HG02763 (cell line): ENCODE results near the gene NECAB3.

Experiments
- ATAC-seq: cut with Tn5 transposase; IDR thresholded peaks from one replicate; pipeline ENCODE4 v1.9.1; 2021; ENCODE audit warnings: mild to moderate bottlenecking, moderate library complexity; ENCODE audit not compliant: unreplicated experiment

NECAB3 gene

DNA sequence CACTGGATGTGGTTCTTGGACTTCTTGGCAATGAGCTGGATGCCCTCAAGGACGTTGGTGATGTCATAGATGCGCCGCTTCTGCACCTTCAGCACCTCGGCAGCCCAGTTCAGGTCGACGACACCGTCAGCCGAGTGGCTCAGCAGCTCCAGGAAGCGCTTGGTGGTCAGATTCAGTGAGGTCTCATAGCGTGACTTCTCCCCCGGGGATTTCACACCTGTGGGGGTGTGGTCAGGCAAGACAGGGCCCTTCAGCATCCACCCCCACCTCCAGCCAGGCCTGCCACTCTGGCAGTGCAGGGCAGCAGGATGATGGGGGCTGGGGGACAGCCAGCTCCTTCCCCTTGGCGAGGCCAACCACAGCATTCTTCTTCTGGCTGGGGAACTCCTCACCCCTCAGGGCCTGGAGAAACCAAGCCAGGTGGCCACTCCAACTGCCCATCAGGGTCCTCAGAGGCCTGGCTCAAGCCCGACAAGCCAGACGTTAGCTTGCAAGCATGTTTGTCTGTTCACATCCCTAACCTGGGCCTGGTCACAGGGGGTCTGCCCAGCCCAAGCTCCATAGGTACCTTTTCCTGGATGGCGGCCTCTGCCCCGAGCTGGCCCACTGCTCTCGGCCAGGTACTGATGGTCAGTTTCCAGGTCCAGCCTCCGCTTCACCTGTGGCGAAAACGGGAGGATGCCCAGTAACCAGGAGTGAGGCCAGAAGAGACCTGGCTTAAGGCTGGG is 5.7 kb upstream of the NECAB3 start:
- peak; percentile 49 for ATAC-seq

DNA sequence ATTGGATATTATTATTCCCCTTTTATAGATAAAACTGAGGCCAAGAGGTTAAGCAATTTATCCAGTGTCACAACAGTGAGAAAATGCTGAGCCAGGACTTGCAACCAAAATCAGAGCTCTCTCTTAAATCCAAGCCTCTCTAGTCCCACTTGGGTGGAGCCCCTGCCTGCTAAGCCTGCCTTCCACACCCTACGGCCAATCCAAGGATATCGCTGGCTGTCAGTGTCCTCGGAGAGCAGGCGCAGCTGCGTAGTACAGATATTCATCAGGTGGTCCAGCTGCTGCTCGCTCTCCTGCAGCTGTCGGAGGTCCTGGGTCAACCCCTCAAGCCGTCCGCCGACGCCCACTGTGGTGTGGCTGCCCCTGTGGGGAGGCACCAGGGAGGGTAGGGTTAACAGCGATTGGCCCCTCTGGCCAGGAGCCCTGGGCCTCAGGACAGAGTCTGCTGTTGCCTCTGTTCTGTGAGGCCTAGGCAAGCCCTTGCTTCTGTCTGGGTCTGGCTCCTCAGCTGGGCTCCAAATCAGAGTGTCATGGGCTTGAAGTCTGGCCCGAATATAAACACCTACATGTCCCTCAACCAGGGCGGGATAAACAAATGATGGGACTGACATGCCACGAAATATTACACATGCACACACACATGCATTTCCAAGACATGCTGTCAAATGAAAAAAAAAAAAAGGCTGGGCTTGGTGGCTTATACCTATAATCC is 3.9 kb upstream of the NECAB3 start:
- ATAC-seq, result no peak

DNA sequence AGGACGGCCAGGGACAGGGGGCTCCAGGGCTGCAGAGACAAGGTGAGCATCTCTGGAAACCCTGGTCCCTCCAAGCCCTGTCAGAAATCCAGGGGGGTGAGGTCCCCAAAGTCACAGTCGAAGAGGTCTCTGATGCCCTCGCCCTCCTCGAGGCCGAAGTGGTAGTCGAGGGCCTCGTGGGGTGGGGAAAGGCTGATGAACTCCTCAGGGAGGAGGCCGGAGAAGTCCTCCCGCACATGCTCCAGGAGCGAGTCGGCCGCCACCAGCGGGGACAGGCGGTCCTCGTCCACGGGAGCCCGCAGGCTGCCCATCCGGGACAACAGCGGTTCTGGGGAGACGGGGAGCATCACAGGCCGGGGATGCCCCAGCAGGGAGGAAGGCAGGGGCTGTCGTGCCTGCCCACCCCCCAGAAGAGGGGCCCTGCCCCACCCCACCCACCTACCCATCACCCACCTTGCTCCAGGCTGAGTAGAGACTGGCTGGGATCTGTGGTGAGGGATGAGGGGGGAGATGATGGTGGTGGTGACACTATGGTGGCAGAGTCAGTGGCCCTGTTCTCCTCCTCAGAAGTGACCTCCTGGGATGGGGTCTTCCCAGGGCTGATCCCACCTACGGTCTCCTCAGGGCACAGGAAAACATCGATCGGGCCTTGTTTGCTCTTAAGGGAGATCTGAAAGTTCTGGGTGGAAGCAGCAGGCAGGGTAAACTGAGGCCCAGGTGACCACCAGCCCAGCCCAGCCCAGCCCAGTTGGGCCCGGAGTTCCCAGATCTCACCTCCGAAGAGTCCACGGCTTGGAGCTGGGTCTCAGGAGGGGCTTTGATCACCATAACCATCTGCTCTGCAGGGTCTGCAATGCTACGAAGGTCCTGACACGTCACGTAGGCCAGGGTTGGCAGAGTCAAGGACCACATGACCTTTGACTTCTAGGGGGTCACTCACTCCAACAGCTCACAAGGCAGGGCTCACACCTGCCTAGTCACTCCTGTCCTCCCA is 2.7 kb upstream of the NECAB3 start:
- no peak for ATAC-seq

DNA sequence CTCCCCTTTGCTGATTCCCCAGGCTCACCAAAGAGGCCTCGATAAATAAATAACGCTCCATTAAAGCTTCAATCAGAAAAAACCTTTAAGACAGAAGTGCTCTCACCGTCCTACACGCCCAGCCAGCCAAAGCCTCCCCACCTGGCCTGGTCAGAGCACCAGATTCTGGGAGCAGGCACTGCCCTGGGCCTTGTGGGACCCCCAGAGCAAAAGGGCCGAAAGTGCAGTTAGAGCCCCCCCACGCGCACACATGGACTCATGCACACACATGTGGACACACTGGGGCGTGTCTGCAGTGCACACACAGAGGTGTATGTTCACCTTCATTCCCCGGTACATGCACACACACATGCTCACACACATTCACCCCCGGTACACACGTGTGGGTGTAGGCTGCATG is 1.9 kb upstream of the NECAB3 start:
- no peak for ATAC-seq

DNA sequence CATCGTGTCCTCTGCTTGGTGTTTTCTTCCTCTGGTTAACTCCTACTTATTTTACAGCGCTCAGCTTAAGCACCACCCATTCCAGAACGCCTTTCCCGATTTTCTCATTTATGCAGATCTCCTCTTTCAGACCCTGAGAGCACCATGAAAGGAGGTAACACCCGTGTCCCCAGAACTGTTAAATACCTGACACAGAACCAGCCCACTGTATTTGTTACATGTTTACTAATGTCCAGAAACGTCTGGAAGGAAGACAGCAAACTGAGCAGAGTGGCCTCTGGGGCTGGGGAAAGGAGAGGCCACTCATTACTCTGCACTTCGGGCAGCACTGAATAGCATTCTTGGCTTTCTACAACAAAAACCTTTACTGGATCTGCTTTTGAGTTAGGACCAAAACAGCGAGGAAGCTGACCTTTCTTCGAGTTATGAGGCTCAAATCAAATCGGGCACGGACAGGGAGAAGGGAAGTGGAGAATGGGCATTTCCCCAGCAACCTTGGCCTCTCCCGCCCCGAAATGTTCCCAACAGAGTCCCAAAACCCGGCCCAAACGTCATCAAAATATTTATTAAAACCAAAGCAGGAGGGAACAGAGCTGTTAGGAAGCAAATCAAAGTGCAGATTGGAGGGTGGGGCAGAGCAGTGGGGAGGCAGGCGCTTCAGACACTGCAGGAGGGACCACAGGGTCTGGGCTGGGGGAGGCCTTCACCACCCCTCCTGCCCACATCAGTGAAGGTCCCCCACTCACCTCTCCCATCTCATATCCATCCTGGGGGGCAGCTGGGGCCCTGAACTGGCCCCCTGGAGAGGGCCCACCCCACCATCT is 1.1 kb upstream of the NECAB3 start:
- no peak for ATAC-seq

DNA sequence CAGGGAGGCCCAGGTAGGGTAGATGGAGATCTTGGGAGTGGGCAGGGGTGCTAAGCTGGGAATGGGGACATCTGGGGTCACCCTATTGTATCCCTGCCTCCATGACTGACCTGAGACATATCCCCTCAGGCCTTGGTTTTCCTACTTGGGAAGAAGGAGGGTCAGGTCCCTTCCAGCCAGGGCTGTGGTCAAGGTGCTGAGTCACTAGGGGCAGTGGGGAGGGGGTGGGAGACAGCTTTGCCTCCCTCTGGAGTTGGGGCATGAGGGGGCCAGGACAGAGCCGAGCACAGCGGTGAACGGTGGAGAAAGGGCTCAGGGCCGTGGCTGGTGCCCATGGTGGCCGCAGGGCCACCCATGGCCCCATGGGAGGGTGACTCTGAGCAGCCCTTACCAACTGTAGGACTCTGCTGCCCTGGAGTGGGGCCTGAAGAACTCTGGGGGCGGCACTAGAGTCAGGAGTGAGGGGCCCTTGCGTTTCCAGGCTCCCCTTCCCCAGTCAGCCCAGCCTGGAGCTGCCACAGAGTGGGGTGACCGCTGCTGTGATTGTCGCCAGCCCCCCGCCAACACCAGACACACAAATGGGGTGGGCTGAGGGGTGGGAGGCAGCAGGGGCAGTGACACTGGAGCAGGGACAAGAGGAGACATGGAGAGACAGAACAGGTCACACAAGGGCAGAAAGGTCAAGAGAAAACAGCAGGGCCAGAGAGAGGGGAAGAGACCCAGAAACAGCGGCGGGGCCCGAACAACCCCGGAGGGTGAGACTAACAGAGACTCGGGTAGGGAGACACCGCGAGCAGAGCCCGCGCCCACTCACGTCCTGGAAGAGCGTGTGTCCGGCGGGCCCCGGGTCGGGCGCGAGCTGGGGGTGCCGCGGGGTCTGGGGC is 576 bp downstream of the NECAB3 start:
- no peak for ATAC-seq

DNA sequence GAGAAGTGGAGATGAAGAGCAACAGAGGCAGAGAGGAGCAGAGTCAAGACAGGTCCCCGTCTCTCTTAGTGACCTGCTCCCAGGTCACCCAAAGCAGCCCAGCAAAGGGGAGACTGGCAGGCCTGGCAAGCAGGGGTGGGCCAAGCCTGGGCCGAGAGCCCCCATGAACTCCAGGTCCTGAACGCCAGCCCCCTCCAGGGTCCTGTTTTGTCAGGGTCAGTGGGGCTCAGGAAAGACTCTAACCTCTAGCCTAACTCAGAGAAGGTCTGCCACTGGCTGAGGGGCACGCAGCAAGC is 1.2 kb downstream of the NECAB3 start:
- no peak for ATAC-seq

DNA sequence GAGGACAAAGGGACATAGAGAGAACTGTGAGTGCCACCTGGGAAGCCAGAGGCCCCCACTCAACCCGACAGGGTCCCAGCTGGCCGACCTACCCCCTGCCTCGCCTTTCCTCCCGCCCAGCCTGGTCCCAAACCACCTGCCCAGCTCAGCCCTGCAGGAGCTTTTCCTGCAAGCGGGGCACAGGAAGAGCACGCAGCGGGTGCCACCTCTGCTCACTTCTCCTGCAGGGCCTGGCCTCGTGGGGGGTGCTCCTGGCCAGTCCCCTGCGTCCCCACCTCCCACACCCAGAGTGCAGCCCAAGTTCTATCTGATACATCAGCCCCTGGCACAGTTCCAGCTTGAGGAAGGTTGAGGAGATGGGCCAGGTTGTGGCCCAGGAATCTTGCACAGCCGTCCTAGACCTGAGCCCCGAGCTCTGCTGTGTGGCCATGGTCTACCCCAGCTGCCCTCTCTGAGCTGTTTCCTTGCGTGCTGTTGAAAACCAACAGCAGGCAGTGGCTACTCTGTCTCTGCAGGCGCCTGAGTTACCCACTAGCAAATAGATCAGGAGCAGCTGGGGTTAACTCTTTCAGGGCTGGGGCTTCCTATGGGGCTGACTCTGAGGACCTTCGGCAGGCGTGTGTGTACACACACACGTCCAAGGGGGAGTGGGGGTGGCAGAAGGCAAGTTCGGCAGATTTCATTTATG is 1.7 kb downstream of the NECAB3 start:
- ATAC-seq, result no peak

DNA sequence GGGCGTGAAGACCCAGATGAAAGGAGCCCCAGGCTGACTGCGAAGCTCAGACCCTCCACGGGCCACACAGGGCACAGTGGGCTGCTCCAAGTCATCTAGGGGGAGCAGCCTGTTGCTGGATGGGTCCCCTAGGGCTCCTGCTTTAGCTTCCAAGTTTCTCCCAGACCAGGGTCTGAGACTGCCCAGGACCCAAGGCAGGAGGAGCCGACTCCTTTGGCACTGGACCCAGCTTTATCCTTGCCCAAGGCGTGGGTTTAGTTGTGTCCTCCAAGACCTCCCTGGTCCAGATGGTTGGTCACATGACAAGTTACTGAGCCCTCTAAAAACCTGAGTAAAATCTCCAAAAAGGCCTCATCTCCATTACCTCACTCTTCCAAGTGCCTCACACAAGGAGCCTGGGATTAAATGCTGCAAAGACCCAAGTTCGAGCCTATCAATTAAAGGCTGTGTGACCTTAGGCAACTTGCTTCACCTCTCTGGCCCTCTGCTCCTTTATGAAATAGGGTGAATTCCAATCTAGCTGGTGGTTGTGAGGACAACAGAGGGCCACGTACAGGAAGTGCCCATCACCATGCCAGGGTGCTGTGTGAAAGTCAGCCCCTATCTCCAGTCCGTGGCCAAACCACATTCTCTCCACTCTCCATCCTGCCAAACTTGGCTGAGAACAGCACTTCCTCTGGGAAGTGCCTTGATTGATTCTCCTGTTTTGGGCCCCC is 2.5 kb downstream of the NECAB3 start:
- no peak for ATAC-seq

DNA sequence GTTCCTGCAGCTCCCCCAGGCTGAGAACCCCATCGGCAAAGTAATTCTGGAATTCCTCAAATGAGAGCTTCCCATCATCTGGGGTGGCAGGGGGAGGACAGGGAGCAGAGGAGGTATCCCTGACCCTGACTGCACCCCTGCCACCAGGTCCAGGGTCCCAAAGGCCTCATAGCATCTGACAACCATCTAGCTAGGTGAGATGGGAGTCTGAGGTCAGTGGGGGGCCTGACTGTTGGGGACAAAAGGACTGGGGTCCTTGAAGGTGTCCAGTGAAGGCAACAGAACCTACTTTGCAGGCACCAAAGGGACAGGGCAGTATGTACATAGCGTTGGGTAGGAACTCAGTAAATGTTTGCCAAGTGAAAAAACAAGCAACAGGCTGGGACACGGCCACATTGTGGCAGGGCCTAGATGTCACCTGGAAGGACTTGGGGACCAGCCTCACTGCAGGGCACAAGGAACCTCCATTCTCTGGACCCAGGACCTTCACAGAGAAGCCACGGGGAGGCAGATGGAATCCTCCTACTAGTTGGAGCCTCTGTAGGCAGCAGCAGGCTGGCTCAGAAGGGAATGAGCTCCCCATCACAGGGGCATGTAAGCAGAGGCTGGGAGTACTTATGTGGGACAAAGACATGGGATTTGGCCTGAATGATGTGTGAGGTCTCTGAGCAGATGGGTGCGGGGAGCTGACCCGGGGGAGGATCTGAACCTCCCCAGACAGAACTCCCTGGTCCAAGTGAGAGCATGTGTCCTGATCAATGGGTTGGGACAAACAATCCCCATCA is 3.3 kb downstream of the NECAB3 start:
- no peak for ATAC-seq

DNA sequence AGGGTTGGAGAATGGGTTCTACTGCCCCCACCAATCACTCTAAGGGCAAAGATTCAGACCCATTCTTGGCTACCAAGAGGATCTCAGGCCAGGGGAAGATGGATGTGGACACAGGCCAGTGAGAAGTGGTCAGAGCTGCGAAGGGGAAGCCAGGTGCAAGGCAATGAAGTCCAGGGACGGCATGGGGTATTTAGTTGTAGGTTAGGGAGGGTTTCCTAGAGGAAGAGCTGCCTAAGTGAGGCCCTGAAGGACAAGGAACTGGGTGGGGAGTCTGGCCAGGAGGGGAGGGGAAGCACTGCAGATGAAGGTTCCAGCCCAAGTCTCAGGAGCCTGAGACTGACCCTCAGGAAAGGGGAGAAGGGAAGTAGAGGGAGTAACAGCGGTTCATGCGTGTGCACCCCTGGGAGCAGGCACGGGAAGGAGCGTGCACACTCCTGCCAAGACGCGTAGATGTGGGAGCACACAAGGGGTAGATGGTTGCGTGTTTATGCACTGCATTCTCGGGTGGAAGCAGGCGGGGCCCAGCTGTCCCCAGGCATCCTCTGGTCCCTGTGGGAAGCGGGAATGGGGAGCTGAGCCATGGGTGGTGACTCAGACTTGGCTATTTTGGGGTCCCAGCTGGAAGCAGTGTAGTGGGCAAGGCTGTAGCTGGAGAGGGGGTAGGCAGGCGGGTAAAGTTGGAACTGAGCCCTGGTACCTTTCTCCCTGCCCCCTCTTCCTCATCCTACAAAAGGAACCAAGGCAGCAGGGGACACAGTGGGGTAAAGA is 4.2 kb downstream of the NECAB3 start:
- no peak for ATAC-seq

DNA sequence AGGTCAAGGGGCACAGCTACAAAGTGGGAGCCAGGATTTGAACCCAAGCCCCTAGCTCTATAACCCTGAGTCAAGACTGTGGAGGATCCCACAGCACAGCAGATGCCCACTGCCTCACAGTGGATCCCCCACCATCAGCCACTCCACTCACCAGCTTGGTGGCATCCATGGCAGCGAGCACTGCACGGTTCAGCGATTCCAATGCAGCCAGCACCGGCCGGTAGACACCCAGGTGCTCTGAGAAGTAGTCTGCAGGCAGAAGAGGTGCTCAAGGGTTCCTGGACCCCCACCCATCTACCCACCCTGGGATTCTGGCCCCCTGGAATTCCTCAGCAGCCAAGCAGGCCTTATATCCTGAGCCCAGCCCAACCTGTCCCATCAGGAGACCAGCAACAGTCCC is 5.0 kb downstream of the NECAB3 start:
- no peak for ATAC-seq

DNA sequence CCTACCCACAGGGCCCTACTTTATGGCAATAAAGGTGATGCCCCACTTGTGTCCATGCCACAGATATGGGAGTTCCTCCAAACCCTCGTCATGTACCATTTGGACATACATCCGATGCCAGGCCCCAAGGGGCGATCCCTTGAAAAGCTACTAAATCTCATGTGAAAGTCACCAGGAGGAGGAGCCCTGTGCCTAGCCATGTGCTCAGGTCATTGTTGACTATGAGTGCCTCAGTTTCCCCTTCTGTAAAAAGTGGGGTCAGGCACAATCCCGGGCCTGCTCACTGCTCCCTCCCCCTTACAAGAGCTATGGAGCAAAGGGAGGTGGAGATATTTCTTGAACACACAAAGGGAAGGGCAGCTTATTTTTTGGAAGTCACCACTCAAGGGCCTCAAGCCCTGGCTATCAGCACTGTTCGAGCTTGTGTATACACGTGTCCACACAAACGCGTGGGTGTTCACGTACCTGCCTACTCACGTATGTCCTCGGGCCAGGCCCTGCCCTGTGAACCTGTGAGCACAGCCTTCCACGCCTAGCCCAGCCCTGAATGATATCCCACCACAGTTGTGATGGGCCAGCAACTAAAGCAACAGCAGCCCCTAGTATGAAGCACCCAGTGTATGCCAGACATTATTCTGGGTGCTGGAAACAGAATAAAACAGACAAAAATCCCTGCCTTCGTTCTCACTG is 5.6 kb downstream of the NECAB3 start:
- ATAC-seq, result no peak

DNA sequence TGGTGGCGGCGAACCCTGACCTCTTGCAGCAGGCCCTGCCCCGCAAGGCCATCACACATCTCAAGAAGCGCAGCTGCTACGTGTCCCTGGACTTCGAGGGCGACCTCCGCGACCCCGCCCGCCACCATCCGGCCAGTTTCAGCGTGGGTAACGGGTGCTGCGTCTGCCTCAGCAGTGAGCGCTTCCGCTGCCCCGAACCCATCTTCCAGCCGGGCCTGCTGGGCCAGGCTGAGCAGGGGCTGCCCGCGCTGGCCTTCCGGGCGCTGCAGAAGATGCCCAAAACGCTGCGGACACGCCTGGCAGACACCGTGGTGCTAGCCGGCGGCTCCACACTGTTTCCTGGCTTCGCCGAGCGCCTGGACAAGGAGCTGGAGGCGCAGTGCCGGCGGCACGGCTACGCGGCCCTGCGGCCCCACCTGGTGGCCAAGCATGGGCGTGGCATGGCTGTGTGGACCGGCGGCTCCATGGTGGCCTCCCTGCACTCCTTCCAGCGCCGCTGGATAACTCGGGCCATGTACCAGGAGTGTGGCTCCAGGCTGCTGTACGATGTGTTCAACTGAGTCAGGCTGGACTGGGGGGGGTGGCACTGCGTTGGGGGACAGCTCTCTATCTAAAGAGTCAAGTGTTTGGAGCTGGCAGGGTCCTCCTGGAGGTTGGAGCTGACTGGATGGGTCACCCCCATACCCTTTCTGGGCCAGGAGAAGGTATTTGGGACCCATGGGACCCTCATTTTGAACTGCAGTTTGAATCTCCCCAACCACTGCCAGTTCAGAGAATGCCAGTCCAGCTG is 6.4 kb downstream of the NECAB3 start:
- ATAC-seq, result peak; percentile 39

DNA sequence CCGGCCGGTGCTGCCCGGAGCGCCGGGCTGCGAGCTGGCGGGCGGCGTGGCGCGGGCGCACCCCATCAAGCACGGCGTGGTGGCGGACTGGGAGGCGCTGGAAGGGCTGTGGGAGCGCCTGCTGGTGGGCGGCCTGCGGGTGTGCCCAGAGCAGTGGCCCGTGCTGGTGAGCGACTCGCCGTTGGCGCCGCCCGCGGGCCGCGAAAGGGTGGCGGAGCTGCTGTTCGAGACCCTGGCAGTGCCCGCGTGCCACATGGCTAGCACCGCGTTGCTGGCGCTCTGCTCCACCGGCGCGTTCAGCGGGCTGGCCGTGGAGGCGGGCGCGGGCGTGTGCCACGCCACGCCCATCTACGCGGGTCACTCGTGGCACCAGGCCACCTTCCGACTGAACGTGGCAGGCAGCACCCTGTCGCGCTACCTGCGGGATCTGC is 7.0 kb downstream of the NECAB3 start:
- ATAC-seq, result no peak
